RWPE2 (cell line): Measurements from ENCODE around the gene STK16.

Experiments used
- ATAC-seq: fragments of 200-7000 bp; cut with Tn5 transposase; 3 replicates; pipeline ENCODE4 v1.9.1; 2021; ENCODE audit warnings: low read depth
- DNase-seq: peaks from one replicate; pipeline ENCODE4 v3.0.0-alpha.2; 2020; ENCODE audit warnings: low spot score
- H3K27ac ChIP-seq: fragments of 450-650 bp; 2 replicates; pipeline ENCODE4 v1.5.1; 2017; ENCODE audit warnings: mild to moderate bottlenecking; ENCODE audit not compliant: poor library complexity, severe bottlenecking
- H3K27me3 ChIP-seq: fragments of 250-450 bp; sonication (Bioruptor Pico); 2 replicates; pipeline ENCODE4 v1.5.1; 2021; ENCODE audit warnings: mild to moderate bottlenecking, moderate library complexity; ENCODE audit not compliant: insufficient read depth, poor library complexity, severe bottlenecking
- H3K36me3 ChIP-seq: fragments of 250-450 bp; sonication (Bioruptor Pico); 2 replicates; pipeline ENCODE4 v1.5.1; 2020; ENCODE audit warnings: low read depth, mild to moderate bottlenecking, moderate library complexity
- H3K4me1 ChIP-seq: fragments of 250-450 bp; sonication (Bioruptor Pico); 2 replicates; pipeline ENCODE4 v1.5.1; 2021; ENCODE audit warnings: mild to moderate bottlenecking, moderate library complexity; ENCODE audit not compliant: insufficient read depth, poor library complexity, severe bottlenecking
- H3K4me3 ChIP-seq: fragments of 250-450 bp; sonication (Bioruptor Pico); 2 replicates; pipeline ENCODE4 v1.5.1; 2021; ENCODE audit warnings: mild to moderate bottlenecking, moderate library complexity; ENCODE audit not compliant: severe bottlenecking
- H3K9me3 ChIP-seq: fragments of 250-450 bp; sonication (Bioruptor Pico); 2 replicates; pipeline ENCODE4 v1.5.1; 2021; ENCODE audit warnings: mild to moderate bottlenecking, moderate library complexity; ENCODE audit not compliant: severe bottlenecking
- TF ChIP-seq, protein P1 (sequence below): fragments of 450-650 bp; IDR thresholded peaks from one replicate; pipeline ENCODE4 v1.5.1; 2017; ENCODE audit warnings: mild to moderate bottlenecking, moderate library complexity; ENCODE audit not compliant: poor library complexity, severe bottlenecking

Gene STK16

DNA sequence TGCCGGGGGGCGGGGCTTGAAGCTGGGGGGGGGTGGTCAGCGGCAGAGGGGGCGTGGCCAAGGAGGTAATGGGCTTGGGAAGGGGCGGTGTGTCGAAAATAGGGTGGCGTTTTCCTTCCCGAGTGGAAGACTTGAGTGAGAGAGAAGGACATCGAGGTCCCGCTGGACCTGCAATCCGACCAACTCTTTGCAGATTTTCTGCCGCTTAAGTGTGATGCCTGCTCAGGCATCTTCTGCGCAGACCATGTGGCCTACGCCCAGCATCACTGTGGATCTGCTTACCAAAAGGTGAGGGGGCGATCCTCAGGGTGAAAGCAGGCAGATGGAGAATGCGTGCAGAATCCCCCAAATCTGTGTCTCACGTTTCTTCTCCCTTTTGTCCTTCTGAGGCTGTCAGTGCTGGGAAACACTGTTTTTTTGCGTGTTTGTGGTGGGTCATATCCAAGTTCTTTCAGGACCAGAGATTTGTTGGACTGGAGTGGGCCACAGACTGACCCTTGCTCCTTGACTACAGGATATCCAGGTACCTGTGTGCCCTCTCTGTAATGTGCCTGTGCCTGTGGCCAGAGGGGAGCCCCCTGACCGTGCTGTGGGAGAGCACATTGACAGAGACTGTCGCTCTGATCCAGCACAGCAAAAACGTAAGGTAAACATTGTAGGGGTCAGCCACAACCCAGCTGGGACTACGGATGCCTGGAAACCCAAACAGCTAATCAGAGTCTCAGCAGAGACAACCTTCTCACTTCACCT, 38.0 kb upstream of the STK16 start:
- no peaks in the 10 kb centered on the region for H3K27me3 ChIP-seq
- ATAC-seq (peak; percentile 1; the same call in 2 of the 3 replicates), DNase-seq (no peak)
- H3K9me3 ChIP-seq = no peaks in the 10 kb centered on the region
- TF ChIP-seq, protein P1, sequence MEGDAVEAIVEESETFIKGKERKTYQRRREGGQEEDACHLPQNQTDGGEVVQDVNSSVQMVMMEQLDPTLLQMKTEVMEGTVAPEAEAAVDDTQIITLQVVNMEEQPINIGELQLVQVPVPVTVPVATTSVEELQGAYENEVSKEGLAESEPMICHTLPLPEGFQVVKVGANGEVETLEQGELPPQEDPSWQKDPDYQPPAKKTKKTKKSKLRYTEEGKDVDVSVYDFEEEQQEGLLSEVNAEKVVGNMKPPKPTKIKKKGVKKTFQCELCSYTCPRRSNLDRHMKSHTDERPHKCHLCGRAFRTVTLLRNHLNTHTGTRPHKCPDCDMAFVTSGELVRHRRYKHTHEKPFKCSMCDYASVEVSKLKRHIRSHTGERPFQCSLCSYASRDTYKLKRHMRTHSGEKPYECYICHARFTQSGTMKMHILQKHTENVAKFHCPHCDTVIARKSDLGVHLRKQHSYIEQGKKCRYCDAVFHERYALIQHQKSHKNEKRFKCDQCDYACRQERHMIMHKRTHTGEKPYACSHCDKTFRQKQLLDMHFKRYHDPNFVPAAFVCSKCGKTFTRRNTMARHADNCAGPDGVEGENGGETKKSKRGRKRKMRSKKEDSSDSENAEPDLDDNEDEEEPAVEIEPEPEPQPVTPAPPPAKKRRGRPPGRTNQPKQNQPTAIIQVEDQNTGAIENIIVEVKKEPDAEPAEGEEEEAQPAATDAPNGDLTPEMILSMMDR = no peak
- peak overlapping the region; percentile 43 for H3K4me3 ChIP-seq
- H3K36me3 ChIP-seq = peaks cover 14% of the 10 kb centered on the region
- peak overlapping the region; percentile 58 for H3K27ac ChIP-seq
- peaks cover 7% of the 10 kb centered on the region for H3K4me1 ChIP-seq

DNA sequence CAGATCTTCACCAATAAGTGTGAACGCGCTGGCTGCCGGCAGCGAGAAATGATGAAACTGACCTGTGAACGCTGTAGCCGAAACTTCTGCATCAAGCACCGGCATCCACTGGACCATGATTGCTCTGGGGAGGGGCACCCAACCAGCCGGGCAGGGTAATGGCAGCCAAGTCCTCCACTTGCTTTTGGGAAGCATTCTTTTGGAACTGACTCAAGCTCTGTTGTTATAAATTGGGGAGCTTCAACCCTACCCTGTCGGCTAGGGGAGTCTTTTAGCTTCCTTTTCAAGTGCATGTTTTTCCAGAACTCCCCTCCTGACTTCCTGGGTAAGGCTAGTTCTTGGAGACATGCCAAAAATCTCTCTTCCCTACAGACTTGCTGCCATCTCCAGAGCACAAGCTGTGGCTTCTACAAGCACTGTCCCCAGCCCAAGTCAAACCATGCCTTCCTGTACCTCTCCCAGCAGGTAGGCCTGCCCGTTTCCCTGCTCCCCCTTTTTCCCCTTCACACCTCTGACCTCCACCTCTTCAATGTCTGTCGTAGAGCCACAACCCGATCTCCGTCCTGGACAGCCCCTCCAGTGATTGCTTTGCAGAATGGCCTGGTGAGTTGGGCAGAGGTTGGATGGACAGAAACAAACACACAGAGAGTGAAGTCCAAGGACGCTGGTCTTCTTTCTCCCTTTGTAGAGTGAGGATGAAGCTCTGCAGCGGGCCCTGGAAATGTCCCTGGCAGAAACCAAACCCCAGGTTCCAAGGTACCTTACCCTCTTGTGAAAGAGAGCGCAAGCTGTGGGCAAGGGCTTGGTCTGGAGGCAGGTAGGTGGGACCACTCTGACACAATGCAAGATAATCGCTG, 37.2 kb upstream of the STK16 start:
- Histone ChIP-seq H3K9me3 (no peaks in the 10 kb centered on the region), H3K4me1 (peaks cover 7% of the 10 kb centered on the region), H3K4me3 (no peak overlapping the region), H3K27ac (peak overlapping the region; percentile 58), H3K36me3 (peaks cover 21% of the 10 kb centered on the region), H3K27me3 (no peaks in the 10 kb centered on the region)
- no peak for ATAC-seq
- TF ChIP-seq, protein P1 = no peak
- DNase-seq = no peak

DNA sequence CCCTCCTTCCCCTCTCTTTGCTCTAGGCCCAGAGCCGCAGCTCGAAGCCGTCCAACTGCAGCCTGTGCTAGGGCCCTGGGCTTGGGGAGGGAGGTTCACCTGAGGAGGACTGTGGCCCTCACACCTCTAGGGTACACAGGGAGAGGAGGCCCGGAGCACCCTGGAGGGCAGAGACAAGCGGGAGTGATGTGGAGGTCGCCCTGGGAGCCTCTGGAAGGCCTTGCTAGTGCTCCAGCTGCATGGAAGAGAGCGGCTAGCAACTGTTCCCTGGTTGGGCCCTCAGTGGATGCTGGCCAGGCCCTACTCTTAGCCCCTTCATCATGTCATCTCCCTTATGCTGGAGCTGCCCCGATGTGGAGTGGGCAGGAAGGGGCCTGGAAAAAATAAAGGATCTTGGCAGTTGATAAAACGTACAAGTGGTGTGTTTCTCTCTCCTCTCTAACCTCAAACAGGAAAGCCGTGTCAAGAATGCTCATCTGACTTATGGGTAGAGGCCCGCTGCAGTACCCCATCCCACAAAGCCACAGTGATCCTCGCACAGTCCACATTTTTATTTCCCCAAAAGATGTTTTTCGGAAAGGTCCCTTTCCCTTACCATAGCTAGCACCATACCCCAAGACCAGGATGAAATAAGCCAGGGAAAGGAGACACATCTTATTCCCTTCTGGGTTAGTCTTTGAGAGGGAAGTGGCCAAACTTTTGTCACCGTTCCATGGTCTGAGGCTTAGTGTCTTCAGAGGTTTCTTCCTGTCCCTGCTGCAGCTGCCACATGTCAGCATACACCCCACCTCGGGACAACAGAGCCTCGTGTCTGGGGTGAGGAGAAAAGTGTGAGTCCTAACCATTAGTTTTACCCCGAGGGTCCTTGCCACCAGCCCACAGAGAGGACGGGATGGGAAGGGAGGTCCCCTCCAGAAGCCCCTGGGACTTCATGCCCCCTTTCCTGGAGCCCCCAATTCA, 35.8 kb upstream of the STK16 start:
- Histone ChIP-seq H3K27ac (no peak overlapping the region), H3K36me3 (peaks cover 33% of the 10 kb centered on the region), H3K9me3 (no peaks in the 10 kb centered on the region), H3K27me3 (no peaks in the 10 kb centered on the region), H3K4me3 (no peak overlapping the region), H3K4me1 (peaks cover 7% of the 10 kb centered on the region)
- TF ChIP-seq, protein P1 = no peak
- ATAC-seq (no peak), DNase-seq (no peak)

DNA sequence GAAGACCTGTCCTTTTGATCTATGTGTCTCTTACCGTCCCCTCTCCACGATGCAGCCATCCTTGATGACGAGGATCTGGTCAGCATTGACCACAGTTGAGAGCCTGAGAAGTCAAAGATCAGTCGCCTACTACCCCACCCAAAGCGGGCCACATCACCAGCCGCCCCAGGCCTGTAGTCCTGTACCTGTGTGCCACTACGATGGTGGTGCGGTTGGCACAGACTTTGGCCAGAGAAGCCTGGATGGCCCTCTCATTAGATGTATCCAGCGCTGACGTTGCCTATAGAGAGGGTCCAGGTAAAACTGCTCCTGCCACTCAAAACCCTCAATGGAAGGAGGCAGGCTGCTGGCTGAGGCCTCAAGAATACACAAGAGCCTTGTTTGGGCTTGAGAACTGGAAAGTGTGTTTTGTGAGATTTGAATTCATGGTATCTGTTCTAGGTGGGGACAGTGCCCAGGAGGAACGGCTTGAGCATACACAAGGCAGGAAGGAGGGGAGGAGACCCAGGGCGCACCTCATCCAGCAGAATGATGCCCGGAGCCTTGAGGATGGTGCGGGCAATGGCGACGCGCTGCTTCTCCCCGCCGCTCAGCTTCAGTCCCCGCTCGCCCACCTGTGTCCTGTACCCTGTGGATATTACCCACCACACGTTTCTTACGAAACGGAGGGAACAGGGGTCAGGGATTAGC, 34.9 kb upstream of the STK16 start:
- ATAC-seq (no peak), DNase-seq (no peak)
- H3K4me3 ChIP-seq = no peak overlapping the region
- H3K27me3 ChIP-seq = no peaks in the 10 kb centered on the region
- peaks cover 42% of the 10 kb centered on the region for H3K36me3 ChIP-seq
- H3K27ac ChIP-seq = no peak overlapping the region
- TF ChIP-seq, protein P1 = no peak
- H3K4me1 ChIP-seq = peaks cover 7% of the 10 kb centered on the region
- no peaks in the 10 kb centered on the region for H3K9me3 ChIP-seq
